Measurements from ENCODE around the gene VSIR.

GRCh38 chr10:71710519-71710918, 62.8 kb downstream of the VSIR start:
- TF ChIP-seq CTCF (IDR thresholded peaks at IDR 0.05) (no peak), POLR2A (IDR thresholded peaks at IDR 0.05) (no peak)

All from testis (tissue), 2 donors.